ENCODE data around the gene HDHD5. TPM values are rescaled to one million over a fixed set of nuclear protein-coding genes. Genes with fewer than 3 reads are reported as not detected.
"Not testable (repeated sequence)": the region's sequence is repeated elsewhere in the genome, so short reads cannot be mapped to it uniquely, and the experiment has no call there.

The HDHD5 gene
- total RNA-seq, 1 donor from 2014 or later = 49.5 TPM

DNA sequence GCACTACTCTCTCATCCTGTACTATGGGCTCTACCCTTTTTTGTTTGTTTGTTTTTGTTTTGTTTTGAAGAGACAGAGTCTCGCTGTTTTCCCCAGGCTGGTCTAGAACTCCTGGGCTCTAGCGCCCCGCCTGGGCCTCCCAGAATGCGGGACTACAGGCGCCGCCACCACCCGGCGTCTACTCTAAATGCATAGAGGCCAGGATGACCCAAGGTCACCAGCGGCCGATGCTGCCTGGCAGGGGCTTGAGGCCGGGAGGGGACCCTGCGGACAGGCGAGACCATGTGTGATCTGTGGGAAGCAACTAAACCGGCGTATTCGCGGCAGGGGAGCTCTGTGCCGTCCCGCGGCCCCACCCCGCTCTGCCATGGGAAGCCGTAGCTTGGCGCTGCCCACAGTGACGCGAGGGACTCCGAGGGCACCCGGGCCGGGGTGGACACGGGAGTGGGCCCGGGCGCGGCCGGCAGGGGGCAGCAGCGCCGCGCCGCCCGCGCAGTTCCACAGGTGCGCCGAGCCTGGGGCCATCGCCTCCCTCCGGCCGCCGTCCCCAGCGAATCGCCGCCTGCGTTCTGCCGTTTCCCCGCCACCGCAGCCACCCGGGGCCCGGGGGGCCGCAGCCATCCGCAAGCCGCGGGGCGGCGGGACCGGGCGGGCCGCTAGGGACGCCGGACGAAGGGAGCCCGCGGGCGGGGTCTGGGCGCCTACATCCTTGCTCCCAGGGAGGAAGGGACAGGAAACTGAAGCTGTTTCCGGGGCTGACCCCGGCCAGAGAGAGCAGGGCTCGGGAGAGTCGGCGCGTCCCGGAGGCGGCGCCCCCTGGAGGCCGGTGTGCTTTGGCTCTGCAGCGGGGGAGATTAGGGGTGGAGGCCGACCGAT is 12.3 kb upstream of the HDHD5 start:
- Mint-ChIP-seq H3K27me3 (peaks cover 9% of the 10 kb centered on the region), H3K36me3 (ENCODE audit: low read depth) (no peaks in the 10 kb centered on the region), H3K4me3 (peak overlapping the region; percentile 87), H3K27ac (peak overlapping the region; percentile 46), H3K9me3 (no peaks in the 10 kb centered on the region), H3K4me1 (peaks cover 6% of the 10 kb centered on the region)
- DNase-seq = peak; percentile 94
- intact Hi-C loops (cut with micrococcal nuclease) = loop anchor here (1.0 kb wide), 4 partner anchors 12 to 330 kb away; partner anchors contain the start of gene HDHD5

DNA sequence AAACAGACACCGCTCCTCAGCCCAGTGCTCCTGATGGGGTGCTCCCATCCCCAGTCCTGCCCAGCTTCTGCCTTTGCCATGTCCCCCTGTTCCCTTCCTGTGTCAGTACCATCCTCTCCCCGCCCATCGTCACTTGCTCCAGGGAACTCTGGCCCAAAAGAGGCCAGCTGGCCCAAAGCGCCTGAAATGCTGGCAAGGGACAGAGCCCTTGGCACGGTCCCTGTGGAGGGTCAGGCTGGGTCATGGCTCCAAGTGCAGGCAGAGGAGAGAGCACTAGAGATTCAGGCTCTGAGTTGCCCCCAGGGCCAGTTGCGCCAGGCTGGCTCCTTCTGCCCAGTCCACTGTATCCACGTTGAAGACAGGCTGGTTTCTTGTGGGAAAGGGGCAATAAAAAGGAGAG is 8.4 kb upstream of the HDHD5 start:
- Mint-ChIP-seq H3K4me1 (peaks cover 6% of the 10 kb centered on the region), H3K27me3 (peaks cover 13% of the 10 kb centered on the region), H3K9me3 (no peaks in the 10 kb centered on the region), H3K27ac (no peak overlapping the region), H3K4me3 (no peak overlapping the region), H3K36me3 (ENCODE audit: low read depth) (no peaks in the 10 kb centered on the region)
- intact Hi-C loops (cut with micrococcal nuclease) = no loop called here
- no peak for DNase-seq

DNA sequence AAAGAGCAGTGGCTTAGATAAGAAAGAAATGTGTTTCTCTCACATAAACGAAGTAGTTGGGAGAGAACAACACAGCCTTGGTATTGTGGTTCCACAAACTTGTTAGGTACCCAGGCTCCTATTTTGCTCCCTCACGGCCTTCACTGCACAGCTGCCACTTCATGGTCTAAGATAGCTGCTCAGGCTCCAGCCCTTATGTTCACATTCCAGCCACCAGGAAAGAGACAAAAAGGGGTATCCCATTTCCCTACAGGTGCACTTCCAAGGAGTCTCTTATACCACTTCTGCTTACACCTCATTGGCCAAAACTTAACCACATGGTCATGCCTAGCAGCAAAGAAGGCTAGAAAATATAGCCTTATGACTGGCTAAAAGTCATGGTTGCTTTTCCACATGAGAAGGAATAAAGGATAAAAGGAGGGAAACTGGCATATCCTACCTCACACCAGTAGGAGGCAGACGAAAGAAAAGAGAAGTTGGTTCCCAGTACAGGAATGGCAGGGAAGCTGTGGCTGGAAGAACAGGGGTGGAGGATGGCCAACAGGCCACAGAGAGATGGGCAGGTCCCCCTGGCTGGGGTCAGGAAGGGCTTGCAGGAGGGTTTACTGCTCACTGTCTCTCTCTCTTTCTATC is 5.4 kb upstream of the HDHD5 start:
- H3K9me3 Mint-ChIP-seq = no peaks in the 10 kb centered on the region
- no peaks in the 10 kb centered on the region for H3K36me3 Mint-ChIP-seq (ENCODE audit: low read depth)
- no peak overlapping the region for H3K4me3 Mint-ChIP-seq

DNA sequence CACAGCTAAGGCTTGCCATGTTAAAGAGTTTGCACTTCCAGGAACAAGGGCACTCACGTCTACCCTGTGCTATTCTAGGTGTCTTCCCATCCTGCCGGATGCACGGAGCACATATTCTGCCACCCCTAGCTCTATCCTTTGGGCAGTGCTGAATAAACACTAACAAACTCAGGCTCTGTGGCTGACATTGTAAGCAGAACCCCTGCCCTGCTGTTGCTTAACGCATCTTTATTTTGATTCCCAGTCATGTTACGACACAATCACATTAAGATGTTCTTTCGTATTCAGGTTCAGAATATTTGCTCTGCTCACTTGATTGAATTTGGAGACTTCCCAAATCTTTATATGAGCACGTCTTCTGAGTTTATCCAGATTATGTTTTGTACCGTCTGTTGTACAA is 3.7 kb upstream of the HDHD5 start:
- H3K27ac Mint-ChIP-seq = no peak overlapping the region
- no peak for DNase-seq
- intact Hi-C loops (cut with micrococcal nuclease) = no loop called here
- no peak overlapping the region for H3K4me3 Mint-ChIP-seq
- H3K4me1 Mint-ChIP-seq = peaks cover 11% of the 10 kb centered on the region
- H3K9me3 Mint-ChIP-seq = no peaks in the 10 kb centered on the region
- peaks cover 12% of the 10 kb centered on the region for H3K27me3 Mint-ChIP-seq
- H3K36me3 Mint-ChIP-seq (ENCODE audit: low read depth) = peaks cover 1% of the 10 kb centered on the region

More for the DNA sequence above, 5.4 kb upstream of the HDHD5 start:
- peaks cover 7% of the 10 kb centered on the region for H3K4me1 Mint-ChIP-seq
- no peak overlapping the region for H3K27ac Mint-ChIP-seq
- H3K27me3 Mint-ChIP-seq = peaks cover 15% of the 10 kb centered on the region
- DNase-seq = no peak
- intact Hi-C loops (cut with micrococcal nuclease) = no loop called here

DNA sequence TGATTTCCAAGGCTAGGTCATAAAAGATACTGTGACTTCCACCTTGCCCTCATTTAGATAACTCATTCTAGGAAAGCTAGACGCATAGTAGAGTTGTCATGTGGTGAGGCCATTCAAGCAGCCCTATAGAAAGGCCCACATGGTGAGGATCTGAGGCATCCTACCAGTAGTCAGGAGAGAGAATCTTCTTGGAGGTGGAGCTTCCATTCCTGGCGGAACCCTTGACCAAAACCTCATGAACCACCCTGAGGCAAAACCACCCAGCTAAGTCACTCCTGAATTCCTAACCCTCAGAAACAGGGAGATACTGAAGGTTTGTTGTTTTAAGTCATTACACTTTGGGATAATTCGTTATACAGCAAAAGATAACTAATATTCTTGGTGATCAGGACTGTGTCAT is 2.9 kb upstream of the HDHD5 start:
- no peaks in the 10 kb centered on the region for H3K9me3 Mint-ChIP-seq
- H3K4me3 Mint-ChIP-seq = no peak overlapping the region
- peaks cover 2% of the 10 kb centered on the region for H3K36me3 Mint-ChIP-seq (ENCODE audit: low read depth)
- H3K4me1 Mint-ChIP-seq = peaks cover 13% of the 10 kb centered on the region
- peaks cover 8% of the 10 kb centered on the region for H3K27me3 Mint-ChIP-seq
- DNase-seq = no peak
- intact Hi-C loops (cut with micrococcal nuclease) = no loop called here
- H3K27ac Mint-ChIP-seq = no peak overlapping the region

DNA sequence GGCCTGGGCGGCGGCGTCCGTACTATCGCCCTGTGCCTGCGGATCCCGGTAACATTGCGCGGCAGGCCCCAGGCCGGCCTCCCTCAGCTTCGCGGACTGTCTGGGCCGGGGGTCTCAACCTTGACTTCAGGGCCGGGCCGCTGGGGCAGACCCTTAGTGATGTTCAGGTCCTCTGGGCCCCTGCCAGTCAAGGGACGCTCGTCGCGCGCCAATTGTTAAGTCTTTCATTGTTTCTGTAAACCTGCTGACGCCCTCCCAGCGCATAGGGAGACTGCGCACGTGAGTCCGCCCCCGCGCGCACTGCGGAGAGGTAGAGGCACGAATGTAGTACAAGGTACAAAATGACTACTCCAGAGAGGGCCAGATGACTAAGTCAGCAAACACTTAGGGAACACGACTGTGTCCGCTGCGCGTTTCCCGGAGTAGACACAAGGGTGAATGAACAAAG is 451 bp upstream of the HDHD5 start:
- Mint-ChIP-seq H3K27me3 (peaks cover 2% of the 10 kb centered on the region), H3K9me3 (no peaks in the 10 kb centered on the region), H3K4me3 (peak overlapping the region; percentile 89), H3K4me1 (peaks cover 24% of the 10 kb centered on the region), H3K27ac (peak overlapping the region; percentile 75), H3K36me3 (ENCODE audit: low read depth) (peaks cover 13% of the 10 kb centered on the region)
- intact Hi-C loops (cut with micrococcal nuclease) = loop anchor here (1.0 to 2.0 kb wide), 5 partner anchors 12 to 469 kb away; partner anchors contain the start of genes ATP6V1E1 and IL17RA
- DNase-seq = peak; percentile 79

DNA sequence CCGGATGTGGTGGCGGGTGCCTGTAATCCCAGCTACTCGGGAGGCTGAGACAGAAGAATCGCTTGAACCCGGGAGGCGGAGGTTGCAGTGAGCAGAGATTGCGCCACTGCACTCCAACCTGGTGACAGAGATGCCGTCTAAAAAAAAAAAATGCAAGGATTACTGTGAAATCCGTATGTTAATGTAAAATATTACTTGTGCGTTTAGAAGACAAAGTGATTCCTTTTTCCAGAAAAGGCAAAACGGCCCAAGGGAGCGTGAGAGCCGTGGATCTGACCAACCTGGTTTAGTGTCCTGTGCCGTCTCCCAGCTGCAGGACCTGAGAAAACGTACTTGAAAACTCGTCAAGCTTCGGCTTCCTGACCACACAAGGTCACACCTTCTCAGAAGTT is 905 bp downstream of the HDHD5 start:
- Mint-ChIP-seq H3K9me3 (no peaks in the 10 kb centered on the region), H3K4me1 (peaks cover 24% of the 10 kb centered on the region), H3K36me3 (ENCODE audit: low read depth) (peaks cover 15% of the 10 kb centered on the region), H3K27ac (peak overlapping the region; percentile 89), H3K27me3 (peaks cover 2% of the 10 kb centered on the region), H3K4me3 (peak overlapping the region; percentile 89)
- intact Hi-C loops (cut with micrococcal nuclease) = loop anchor here (2.0 kb wide), 2 partner anchors 35 to 471 kb away; partner anchors contain the start of gene ATP6V1E1
- no peak for DNase-seq

DNA sequence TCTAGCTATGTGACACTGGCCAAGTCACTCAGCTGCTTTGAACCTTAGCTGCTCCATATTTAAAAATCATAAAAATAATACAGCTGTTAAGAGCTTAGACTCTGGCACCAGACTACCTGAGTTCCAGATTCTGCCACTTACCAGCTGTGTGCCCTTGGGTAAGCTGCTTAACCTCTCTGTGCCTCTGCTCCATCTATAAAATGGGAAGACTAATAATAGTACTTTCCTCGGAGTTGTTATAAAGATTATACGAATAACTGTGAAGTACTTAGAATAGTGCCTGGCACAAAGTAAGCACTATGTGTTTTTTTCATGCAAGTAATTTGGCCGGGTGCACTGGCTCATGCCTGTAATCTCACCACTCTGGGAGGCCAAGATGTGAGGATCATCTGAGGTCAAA is 1.4 kb downstream of the HDHD5 start:
- intact Hi-C loops (cut with micrococcal nuclease) = loop anchor here (2.0 kb wide), 2 partner anchors 35 to 471 kb away; partner anchors contain the start of gene ATP6V1E1
- no peak for DNase-seq
- H3K27ac Mint-ChIP-seq = peak overlapping the region; percentile 15
- H3K4me1 Mint-ChIP-seq = peaks cover 24% of the 10 kb centered on the region
- peak overlapping the region; percentile 89 for H3K4me3 Mint-ChIP-seq
- H3K36me3 Mint-ChIP-seq (ENCODE audit: low read depth) = peaks cover 15% of the 10 kb centered on the region
- no peaks in the 10 kb centered on the region for H3K9me3 Mint-ChIP-seq
- H3K27me3 Mint-ChIP-seq = peaks cover 2% of the 10 kb centered on the region

DNA sequence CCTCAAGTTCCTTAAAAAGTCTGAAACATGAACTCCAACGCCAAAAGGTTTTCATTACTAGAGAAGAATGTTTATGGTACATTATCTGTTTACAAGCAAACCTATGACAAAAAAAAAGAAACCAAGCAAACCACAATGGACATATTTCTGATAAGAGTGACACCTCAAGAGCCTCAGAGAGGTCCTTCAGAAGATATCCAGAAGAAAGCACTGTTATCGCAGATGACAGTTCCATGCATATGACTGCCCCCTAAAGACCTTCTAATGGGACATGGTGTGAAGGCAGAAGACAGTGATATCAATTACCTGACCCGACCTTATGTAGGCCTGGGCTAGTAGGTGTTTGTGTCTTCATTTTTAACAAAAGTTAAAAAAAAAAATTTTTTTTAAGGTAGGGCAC is 3.1 kb downstream of the HDHD5 start:
- Mint-ChIP-seq H3K27me3 (no peaks in the 10 kb centered on the region), H3K9me3 (no peaks in the 10 kb centered on the region), H3K27ac (no peak overlapping the region), H3K4me3 (peak overlapping the region; percentile 28), H3K36me3 (ENCODE audit: low read depth) (peaks cover 22% of the 10 kb centered on the region), H3K4me1 (peaks cover 30% of the 10 kb centered on the region)
- DNase-seq = no peak
- intact Hi-C loops (cut with micrococcal nuclease) = no loop called here

DNA sequence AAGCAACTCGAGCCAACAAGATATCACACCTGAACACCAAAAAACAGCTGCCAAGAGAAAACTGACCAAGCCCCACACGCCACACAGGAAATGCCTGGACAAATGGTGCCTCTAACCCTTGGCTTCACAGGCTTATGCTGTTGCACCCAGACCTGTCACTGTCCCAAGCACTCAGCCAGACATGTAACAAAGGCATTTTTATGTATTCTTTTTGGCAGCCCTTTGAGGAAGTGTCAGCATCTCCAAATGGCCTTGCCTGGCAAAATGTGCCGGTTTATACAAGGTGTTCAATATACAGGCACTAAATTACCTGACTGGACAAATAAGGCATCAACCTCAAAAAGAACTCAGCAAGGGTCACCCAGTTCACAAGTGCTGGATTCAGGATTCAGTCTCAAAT is 6.1 kb downstream of the HDHD5 start:
- H3K36me3 Mint-ChIP-seq (ENCODE audit: low read depth) = peaks cover 22% of the 10 kb centered on the region
- no peaks in the 10 kb centered on the region for H3K27me3 Mint-ChIP-seq
- no peaks in the 10 kb centered on the region for H3K9me3 Mint-ChIP-seq
- H3K4me3 Mint-ChIP-seq = no peak overlapping the region
- intact Hi-C loops (cut with micrococcal nuclease) = no loop called here
- no peak overlapping the region for H3K27ac Mint-ChIP-seq
- no peak for DNase-seq
- peaks cover 25% of the 10 kb centered on the region for H3K4me1 Mint-ChIP-seq

DNA sequence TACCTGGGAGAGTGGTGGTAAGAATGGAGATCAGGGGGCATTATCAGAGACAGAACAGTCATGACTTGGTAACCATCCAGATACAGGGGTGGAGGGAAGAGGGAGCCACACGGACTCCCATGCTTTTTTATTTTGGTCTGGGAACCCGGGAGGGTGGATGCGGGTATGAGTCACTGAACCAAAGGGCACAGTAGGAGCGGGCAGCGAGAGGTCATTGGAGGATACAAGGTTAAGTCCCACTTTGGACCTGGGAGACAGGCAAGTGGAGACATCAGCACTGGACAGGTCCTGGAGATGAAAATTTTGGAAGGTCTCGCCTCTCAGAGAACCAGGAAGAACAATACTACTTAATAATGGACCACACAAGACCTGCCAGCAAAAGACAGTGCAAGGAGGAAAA is 6.7 kb downstream of the HDHD5 start:
- Mint-ChIP-seq H3K9me3 (no peaks in the 10 kb centered on the region), H3K27me3 (no peaks in the 10 kb centered on the region), H3K4me3 (no peak overlapping the region), H3K27ac (no peak overlapping the region), H3K4me1 (peaks cover 22% of the 10 kb centered on the region), H3K36me3 (ENCODE audit: low read depth) (peaks cover 26% of the 10 kb centered on the region)
- no peak for DNase-seq
- intact Hi-C loops (cut with micrococcal nuclease) = no loop called here

DNA sequence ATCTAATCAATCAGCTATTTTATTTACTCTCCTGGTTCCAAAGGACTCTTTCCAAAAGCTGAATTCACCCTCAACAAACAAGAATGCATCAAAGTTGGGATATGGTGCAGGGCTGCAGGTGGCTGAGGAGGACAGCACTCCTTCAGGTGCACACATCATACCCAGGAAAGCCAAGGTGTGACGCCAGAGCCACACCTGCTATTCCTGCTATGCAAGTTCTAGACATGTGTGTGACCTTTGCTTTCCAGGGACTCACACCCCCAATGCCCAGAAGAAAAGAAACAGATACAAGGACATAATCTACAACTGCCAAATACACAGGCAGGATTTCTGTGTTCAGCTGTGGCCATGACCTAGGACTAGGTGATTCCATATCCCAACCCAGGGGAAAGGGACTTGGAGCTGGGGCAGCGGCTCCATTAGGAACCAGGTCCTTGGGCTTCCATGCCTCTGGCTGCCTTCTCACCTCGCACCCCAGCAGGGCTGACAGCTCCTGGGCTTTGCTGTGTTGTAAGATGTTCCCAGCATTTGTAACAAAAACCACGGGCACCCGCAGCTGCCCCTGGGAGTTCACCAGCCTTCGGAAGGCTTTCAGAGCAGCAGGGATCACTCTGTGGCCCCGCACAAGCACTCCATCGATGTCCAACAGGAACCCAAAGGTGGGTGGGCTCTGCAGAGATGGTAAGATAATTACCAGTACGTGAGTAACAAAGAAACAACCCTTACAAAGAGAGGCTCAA is 9.8 kb downstream of the HDHD5 start:
- H3K4me3 Mint-ChIP-seq = no peak overlapping the region
- no peaks in the 10 kb centered on the region for H3K27me3 Mint-ChIP-seq
- intact Hi-C loops (cut with micrococcal nuclease) = no loop called here
- H3K36me3 Mint-ChIP-seq (ENCODE audit: low read depth) = peaks cover 21% of the 10 kb centered on the region
- H3K9me3 Mint-ChIP-seq = no peaks in the 10 kb centered on the region
- no peak overlapping the region for H3K27ac Mint-ChIP-seq
- H3K4me1 Mint-ChIP-seq = peaks cover 10% of the 10 kb centered on the region
- DNase-seq = no peak

DNA sequence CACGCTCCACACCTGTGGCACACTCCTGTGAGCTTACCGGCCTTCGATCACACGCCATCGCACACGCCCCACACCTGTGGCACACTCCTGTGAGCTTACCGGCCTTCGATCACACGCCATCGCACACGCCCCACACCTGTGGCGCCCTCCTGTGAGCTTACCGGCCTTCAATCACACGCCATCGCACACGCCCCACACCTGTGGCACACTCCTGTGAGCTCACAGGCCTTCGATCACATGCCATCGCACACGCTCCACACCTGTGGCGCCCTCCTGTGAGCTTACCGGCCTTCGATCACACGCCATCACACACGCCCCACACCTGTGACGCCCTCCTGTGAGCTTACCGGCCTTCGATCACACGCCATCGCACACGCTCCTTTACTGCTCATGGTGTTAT is 11.6 kb downstream of the HDHD5 start:
- H3K36me3 Mint-ChIP-seq (ENCODE audit: low read depth) = peaks cover 28% of the 10 kb centered on the region
- H3K9me3 Mint-ChIP-seq; DNase-seq; H3K27ac Mint-ChIP-seq; H3K27me3 Mint-ChIP-seq; intact Hi-C loops (cut with micrococcal nuclease); H3K4me1 Mint-ChIP-seq; H3K4me3 Mint-ChIP-seq: not testable (repeated sequence)

Data from activated CD4-positive, alpha-beta T cell treated with anti-CD3 and anti-CD28 coated beads, Interleukin-2, amount 10 ng/mL, durations not matched to agents 24 days and 14 days (primary cell).